Mucosa of stomach (tissue), 1 donor: Measurements from ENCODE around the gene HES6.
A peak's percentile ranks its signal among the peaks of the same experiment; 100 is the strongest.

Experiments used
- H3K27me3 ChIP-seq: one replicate; pipeline ENCODE4 v1.7.0; 2013; ENCODE audit warnings: mild to moderate bottlenecking, low read length; ENCODE audit not compliant: control insufficient read depth, insufficient read depth
- H3K36me3 ChIP-seq: one replicate; pipeline ENCODE4 v1.7.0; 2013; ENCODE audit warnings: low read length; ENCODE audit not compliant: control insufficient read depth, insufficient read depth
- H3K4me1 ChIP-seq: one replicate; pipeline ENCODE4 v1.7.0; 2013; ENCODE audit warnings: mild to moderate bottlenecking, low read length; ENCODE audit not compliant: control insufficient read depth, insufficient read depth
- H3K4me3 ChIP-seq: one replicate; pipeline ENCODE4 v1.7.0; 2013; ENCODE audit warnings: low read length
- H3K9ac ChIP-seq: one replicate; pipeline ENCODE4 v1.7.0; 2013; ENCODE audit warnings: mild to moderate bottlenecking, low read length, moderate library complexity
- H3K9me3 ChIP-seq: one replicate; pipeline ENCODE4 v1.7.0; 2013; ENCODE audit warnings: mild to moderate bottlenecking, low read length, moderate library complexity; ENCODE audit not compliant: control insufficient read depth
- donor health status: Pancreatic carcinoma.

Gene HES6

DNA sequence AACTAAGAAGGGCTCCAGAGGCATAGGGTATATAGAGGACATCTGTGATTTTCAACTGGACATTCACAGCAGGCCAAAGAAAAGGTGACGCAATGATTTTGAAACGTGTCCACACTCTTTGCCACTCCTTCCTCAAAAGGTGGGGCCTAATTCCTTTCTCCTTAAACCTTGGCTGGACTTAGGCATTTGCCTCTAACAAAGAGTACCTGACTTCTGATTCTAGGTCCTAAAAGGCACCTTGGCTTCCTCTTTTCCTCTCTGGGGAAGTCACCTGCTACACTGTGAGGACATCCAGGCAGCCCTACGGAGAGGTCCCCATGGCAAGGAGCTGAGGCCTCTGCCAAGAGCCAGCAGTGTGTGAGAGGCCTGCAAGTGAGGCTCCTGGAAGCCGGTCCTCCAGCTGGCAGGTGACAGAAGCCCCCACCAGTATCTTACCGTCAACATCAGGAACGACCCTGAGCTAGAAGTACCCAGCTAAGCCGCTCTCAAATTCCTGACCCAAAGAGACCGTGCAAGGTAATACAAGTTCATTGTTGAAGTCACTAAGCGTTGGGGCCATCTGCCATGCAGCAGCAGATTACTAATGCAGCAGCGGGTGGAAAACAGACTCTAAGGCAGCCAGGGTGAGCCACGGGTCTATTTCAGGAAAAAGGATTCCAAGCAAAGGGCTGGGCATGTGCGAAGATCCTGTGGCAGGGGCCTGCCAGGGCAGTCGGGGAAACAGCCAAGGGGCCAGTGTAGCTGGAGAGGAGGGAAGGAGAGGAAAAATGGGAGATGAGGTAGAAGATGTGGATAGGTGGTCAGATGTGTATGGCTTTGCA is 7.4 kb upstream of the HES6 start:
- H3K9ac ChIP-seq: peak overlapping the region; percentile 22
- no peak overlapping the region for H3K4me3 ChIP-seq
- no peaks in the 10 kb centered on the region for H3K9me3 ChIP-seq
- H3K27me3 ChIP-seq: no peaks in the 10 kb centered on the region
- H3K36me3 ChIP-seq: peaks cover 20% of the 10 kb centered on the region
- H3K4me1 ChIP-seq: peaks cover 11% of the 10 kb centered on the region

DNA sequence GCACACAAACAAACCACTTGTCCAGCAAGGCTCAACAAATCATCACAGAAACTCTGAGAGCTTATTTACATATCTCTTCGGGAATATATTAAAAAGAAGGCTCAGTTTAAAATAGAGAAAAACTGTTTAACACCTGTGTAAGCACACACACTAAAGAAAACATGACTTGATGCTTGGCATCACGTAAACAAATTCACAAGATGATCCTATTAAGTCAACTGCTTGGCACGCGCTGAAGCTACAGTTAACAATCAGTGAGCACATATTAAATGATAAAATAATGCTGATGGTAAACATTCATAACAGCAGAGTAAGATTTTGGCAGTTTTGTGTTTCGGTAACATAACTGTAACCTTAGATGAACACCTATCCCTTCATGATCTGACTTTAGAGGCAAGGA is 4.3 kb upstream of the HES6 start:
- Histone ChIP-seq H3K4me3 (no peak overlapping the region), H3K9me3 (no peaks in the 10 kb centered on the region), H3K27me3 (peaks cover under 1% of the 10 kb centered on the region), H3K36me3 (peaks cover 13% of the 10 kb centered on the region), H3K9ac (no peak overlapping the region), H3K4me1 (peaks cover 11% of the 10 kb centered on the region)

DNA sequence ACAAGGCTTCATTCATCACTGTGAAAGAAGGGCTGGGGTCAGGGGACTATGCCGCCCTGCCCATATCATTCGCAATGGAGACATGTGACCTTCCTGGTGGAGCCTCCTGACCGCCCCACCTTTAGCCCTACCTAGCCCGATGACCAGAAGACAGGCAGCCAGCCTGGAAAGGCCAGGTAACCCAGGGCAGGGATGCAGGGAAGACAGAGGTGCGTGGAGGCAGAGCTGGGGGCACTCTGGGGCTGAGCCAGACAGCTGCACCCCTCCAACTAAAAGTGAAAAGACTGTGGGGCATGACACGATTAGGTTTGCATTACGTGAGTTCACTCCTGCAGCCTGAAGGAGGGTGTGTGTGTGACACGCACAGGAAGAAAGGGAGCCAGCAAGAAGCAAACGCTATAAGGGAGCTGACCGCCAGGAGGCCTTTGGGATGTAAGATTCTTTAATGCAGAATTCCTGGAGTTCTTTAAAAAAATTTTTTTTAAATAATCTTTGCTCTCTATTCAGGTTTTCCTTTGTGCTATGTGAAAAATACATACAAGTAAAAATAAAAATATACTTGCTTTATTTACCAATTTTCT is 3.7 kb upstream of the HES6 start:
- Histone ChIP-seq H3K4me3 (no peak overlapping the region), H3K9ac (no peak overlapping the region), H3K27me3 (peaks cover 6% of the 10 kb centered on the region), H3K9me3 (no peaks in the 10 kb centered on the region), H3K4me1 (peaks cover 11% of the 10 kb centered on the region), H3K36me3 (peaks cover 13% of the 10 kb centered on the region)

DNA sequence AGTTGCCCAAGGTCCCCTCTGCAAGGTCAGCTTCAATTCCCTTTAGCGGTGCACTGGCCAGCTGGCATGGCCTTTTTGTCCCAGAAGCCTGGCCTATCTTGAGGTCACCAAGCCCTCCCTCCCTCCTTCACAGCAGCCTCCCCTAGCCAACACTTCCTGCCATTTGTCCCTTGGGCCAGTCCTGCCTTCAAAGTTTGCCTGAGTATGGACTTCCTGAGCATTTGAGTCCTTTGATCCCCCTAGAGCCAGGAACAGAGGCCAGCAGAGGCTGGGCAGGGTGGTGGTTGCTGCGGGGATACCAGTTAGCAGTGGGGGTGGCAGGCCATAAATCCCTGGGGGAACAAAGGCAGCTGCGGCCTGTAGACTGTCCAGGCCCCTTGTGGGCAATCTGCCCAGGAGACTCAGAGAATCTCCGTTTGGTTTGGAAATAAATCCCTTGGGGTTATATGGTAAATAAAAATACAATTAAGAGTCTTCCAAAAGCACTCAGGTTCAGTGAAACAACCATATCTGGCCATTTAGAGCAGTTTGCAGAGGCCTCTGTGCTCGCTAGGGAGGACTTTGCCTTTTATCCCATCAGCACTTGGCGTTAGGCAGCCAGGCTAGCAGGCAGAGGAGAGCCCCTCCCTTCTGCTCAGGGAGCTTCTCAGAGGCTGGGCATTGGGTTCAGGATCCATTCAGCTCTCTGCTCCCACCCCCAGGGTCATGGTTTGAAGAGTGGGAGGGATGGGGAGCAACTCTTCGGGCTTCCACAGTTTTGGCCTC is 3.1 kb upstream of the HES6 start:
- Histone ChIP-seq H3K9ac (no peak overlapping the region), H3K27me3 (peaks cover 11% of the 10 kb centered on the region), H3K36me3 (peaks cover 13% of the 10 kb centered on the region), H3K9me3 (no peaks in the 10 kb centered on the region), H3K4me1 (peaks cover 11% of the 10 kb centered on the region), H3K4me3 (no peak overlapping the region)

GRCh38 chr2:238241970-238242369 is 2.1 kb upstream of the HES6 start:
- H3K9me3 ChIP-seq: no peaks in the 10 kb centered on the region
- H3K27me3 ChIP-seq: peaks cover 11% of the 10 kb centered on the region

GRCh38 chr2:238240757-238241711 is 1.2 kb upstream of the HES6 start:
- no peak overlapping the region for H3K9ac ChIP-seq
- peaks cover 11% of the 10 kb centered on the region for H3K4me1 ChIP-seq
- no peak overlapping the region for H3K4me3 ChIP-seq
- H3K27me3 ChIP-seq: peaks cover 11% of the 10 kb centered on the region
- H3K9me3 ChIP-seq: no peaks in the 10 kb centered on the region
- peaks cover 4% of the 10 kb centered on the region for H3K36me3 ChIP-seq

More at GRCh38 chr2:238241970-238242369, 2.1 kb upstream of the HES6 start:
- H3K4me1 ChIP-seq: peaks cover 11% of the 10 kb centered on the region
- H3K36me3 ChIP-seq: peaks cover 7% of the 10 kb centered on the region
- no peak overlapping the region for H3K9ac ChIP-seq
- H3K4me3 ChIP-seq: no peak overlapping the region

GRCh38 chr2:238239543-238239862 is 335 bp downstream of the HES6 start:
- no peaks in the 10 kb centered on the region for H3K36me3 ChIP-seq
- no peaks in the 10 kb centered on the region for H3K9me3 ChIP-seq
- H3K9ac ChIP-seq: no peak overlapping the region
- H3K27me3 ChIP-seq: peaks cover 14% of the 10 kb centered on the region
- H3K4me3 ChIP-seq: no peak overlapping the region
- H3K4me1 ChIP-seq: peaks cover 11% of the 10 kb centered on the region

GRCh38 chr2:238238766-238239542 is 884 bp downstream of the HES6 start:
- Histone ChIP-seq H3K4me3 (no peak overlapping the region), H3K9ac (no peak overlapping the region), H3K9me3 (no peaks in the 10 kb centered on the region), H3K27me3 (peaks cover 14% of the 10 kb centered on the region), H3K4me1 (peaks cover 11% of the 10 kb centered on the region), H3K36me3 (no peaks in the 10 kb centered on the region)

DNA sequence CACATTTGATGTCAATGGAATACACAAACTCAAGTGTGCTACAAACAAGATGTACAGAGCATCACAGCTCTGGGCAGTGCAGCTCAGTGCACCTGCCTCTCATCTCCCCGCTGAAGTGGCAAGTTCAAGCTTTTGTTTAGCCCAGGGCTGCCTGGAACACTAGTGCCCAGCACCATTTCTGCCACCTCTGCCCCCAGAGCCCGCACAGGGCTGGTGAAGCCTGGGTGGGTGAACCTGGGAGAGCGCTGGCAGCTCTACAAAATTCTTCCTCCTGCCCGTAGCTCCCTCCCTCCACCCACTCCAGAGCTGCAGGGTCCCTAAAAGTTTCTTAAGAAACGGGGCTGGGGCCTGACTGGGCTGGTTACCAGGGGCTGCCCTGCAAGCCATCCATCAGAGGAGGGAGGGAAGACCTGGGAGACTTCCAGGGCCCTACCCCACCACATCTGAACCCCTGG is 1.5 kb downstream of the HES6 start:
- H3K9me3 ChIP-seq: no peaks in the 10 kb centered on the region
- peaks cover 8% of the 10 kb centered on the region for H3K4me1 ChIP-seq
- H3K36me3 ChIP-seq: no peaks in the 10 kb centered on the region
- H3K27me3 ChIP-seq: peaks cover 14% of the 10 kb centered on the region
- no peak overlapping the region for H3K4me3 ChIP-seq
- H3K9ac ChIP-seq: no peak overlapping the region

- H3K36me3 ChIP-seq: no peaks in the 10 kb centered on the region
- peaks cover under 1% of the 10 kb centered on the region for H3K4me1 ChIP-seq
- H3K4me3 ChIP-seq: no peak overlapping the region
- H3K9me3 ChIP-seq: no peaks in the 10 kb centered on the region
- H3K27me3 ChIP-seq: peaks cover 14% of the 10 kb centered on the region
- no peak overlapping the region for H3K9ac ChIP-seq
Measured at GRCh38 chr2:238237431-238238135, 2.3 kb downstream of the HES6 start.
